ENCODE measurements around the gene ADAM23.

ADAM23 gene

GRCh38 chr2:206442474-206442832 lies 879 bp upstream of the ADAM23 start:
- peak overlapping the region; percentile 48 for H3K4me3 ChIP-seq (replicated peaks; ENCODE audit: low read depth, low read length)
- DNase-seq (ENCODE audit: low read depth) = no peak
- TF ChIP-seq CTCF (IDR thresholded peaks at IDR 0.05; ENCODE audit: low read length, missing control alignments) = no peak

- no peak for TF ChIP-seq CTCF (IDR thresholded peaks at IDR 0.05; ENCODE audit: low read length, missing control alignments)
- peak overlapping the region; percentile 48 for H3K4me3 ChIP-seq (replicated peaks; ENCODE audit: low read depth, low read length)
- DNase-seq (ENCODE audit: low read depth) = peak; percentile 32
Observed at GRCh38 chr2:206443735-206444527, 599 bp downstream of the ADAM23 start.

- DNase-seq (ENCODE audit: low read depth) = no peak
- no peak for TF ChIP-seq CTCF (IDR thresholded peaks at IDR 0.05; ENCODE audit: low read length, missing control alignments)
- H3K4me3 ChIP-seq (replicated peaks; ENCODE audit: low read depth, low read length) = no peak overlapping the region
Observed at GRCh38 chr2:206445948-206446347, 2.6 kb downstream of the ADAM23 start.

- no peak for TF ChIP-seq CTCF (IDR thresholded peaks at IDR 0.05; ENCODE audit: low read length, missing control alignments)
- DNase-seq (ENCODE audit: low read depth) = no peak
Observed at GRCh38 chr2:206452242-206452641, 8.9 kb downstream of the ADAM23 start.

GRCh38 chr2:206452750-206453149 lies 9.4 kb downstream of the ADAM23 start:
- H3K4me3 ChIP-seq (replicated peaks; ENCODE audit: low read depth, low read length) = no peak overlapping the region
- TF ChIP-seq CTCF (IDR thresholded peaks at IDR 0.05; ENCODE audit: low read length, missing control alignments) = no peak
- DNase-seq (ENCODE audit: low read depth) = peak; percentile 31

More at GRCh38 chr2:206452242-206452641, 8.9 kb downstream of the ADAM23 start:
- H3K4me3 ChIP-seq (replicated peaks; ENCODE audit: low read depth, low read length) = no peak overlapping the region

GRCh38 chr2:206456078-206456754 lies 12.9 kb downstream of the ADAM23 start:
- no peak for TF ChIP-seq CTCF (IDR thresholded peaks at IDR 0.05; ENCODE audit: low read length, missing control alignments)
- DNase-seq (ENCODE audit: low read depth) = no peak
- H3K4me3 ChIP-seq (replicated peaks; ENCODE audit: low read depth, low read length) = no peak overlapping the region
